Neural progenitor cell (in vitro differentiated cells): ENCODE measurements around the gene YOD1. TPM values are rescaled to one million over a fixed set of nuclear protein-coding genes. Genes with fewer than 3 reads are reported as not detected.

Source experiments
- DNase-seq: peaks from one replicate; pipeline ENCODE4 v3.0.0-alpha.2; 2016; ENCODE audit warnings: low spot score
- H2AFZ ChIP-seq: fragments of 200-600 bp; sonication (generic); replicated peaks from 2 replicates; pipeline ENCODE4 v1.6.1; 2016; ENCODE audit warnings: antibody characterized with exemption
- H3F3A ChIP-seq: fragments of 200-600 bp; sonication (generic); 2 replicates; pipeline ENCODE4 v1.6.1; 2016; ENCODE audit warnings: antibody characterized with exemption, low read depth
- H3K27ac ChIP-seq: fragments of 200-600 bp; sonication (generic); 2 replicates; pipeline ENCODE4 v1.5.1; 2016; ENCODE audit warnings: mild to moderate bottlenecking
- H3K27me3 ChIP-seq: fragments of 200-600 bp; sonication (generic); 2 replicates; pipeline ENCODE4 v1.6.1; 2016; ENCODE audit warnings: mild to moderate bottlenecking, moderate library complexity
- H3K36me3 ChIP-seq: fragments of 200-600 bp; sonication (generic); 2 replicates; pipeline ENCODE4 v1.5.1; 2016
- H3K4me1 ChIP-seq: fragments of 200-600 bp; sonication (generic); 2 replicates; pipeline ENCODE4 v1.6.1; 2016; ENCODE audit warnings: mixed run types
- H3K4me2 ChIP-seq: fragments of 200-600 bp; sonication (generic); 2 replicates; pipeline ENCODE4 v1.6.1; 2016
- H3K4me3 ChIP-seq: fragments of 200-600 bp; sonication (generic); 2 replicates; pipeline ENCODE4 v1.5.1; 2016
- H3K79me2 ChIP-seq: fragments of 200-600 bp; sonication (generic); 2 replicates; pipeline ENCODE4 v1.6.1; 2016; ENCODE audit warnings: low read depth
- H3K9ac ChIP-seq: fragments of 200-600 bp; sonication (generic); 2 replicates; pipeline ENCODE4 v1.6.1; 2016
- H3K9me3 ChIP-seq: fragments of 200-600 bp; sonication (generic); 2 replicates; pipeline ENCODE4 v1.5.1; 2016; ENCODE audit warnings: low read depth
- H4K20me1 ChIP-seq: fragments of 200-600 bp; sonication (generic); 2 replicates; pipeline ENCODE4 v1.6.1; 2016; ENCODE audit warnings: low read depth
- H3K27ac Mint-ChIP-seq: 3 replicates; pipeline ENCODE4 v1.8.0; 2021; ENCODE audit warnings: mixed read lengths
- H3K27me3 Mint-ChIP-seq: 2 replicates; pipeline ENCODE4 v1.8.0; 2022; ENCODE audit warnings: low read depth, mild to moderate bottlenecking, inconsistent platforms, moderate library complexity, mixed read lengths; ENCODE audit not compliant: insufficient read depth
- H3K36me3 Mint-ChIP-seq: 3 replicates; pipeline ENCODE4 v1.8.0; 2021; ENCODE audit warnings: mixed read lengths
- H3K4me1 Mint-ChIP-seq: 3 replicates; pipeline ENCODE4 v1.8.0; 2021; ENCODE audit warnings: mixed read lengths
- H3K4me3 Mint-ChIP-seq: 3 replicates; pipeline ENCODE4 v1.8.0; 2021; ENCODE audit warnings: mild to moderate bottlenecking, moderate library complexity, mixed read lengths
- H3K9me3 Mint-ChIP-seq: 3 replicates; pipeline ENCODE4 v1.8.0; 2020; ENCODE audit warnings: mixed read lengths
- CTCF ChIP-seq: fragments of 200-600 bp; sonication (generic); IDR thresholded peaks from 2 replicates; pipeline ENCODE4 v1.5.1; 2017; ENCODE audit warnings: antibody characterized with exemption, mild to moderate bottlenecking
- EZH2 ChIP-seq: fragments of 200-600 bp; sonication (generic); IDR thresholded peaks from 2 replicates; pipeline ENCODE4 v1.6.1; 2017; ENCODE audit warnings: antibody characterized with exemption, mild to moderate bottlenecking, moderate library complexity
- EZH2phosphoT487 ChIP-seq: fragments of 200-600 bp; sonication (generic); IDR thresholded peaks from 2 replicates; pipeline ENCODE4 v1.6.1; 2017; ENCODE audit warnings: antibody characterized with exemption
- total RNA-seq: library from RNA; depleted of rRNA; stranded (reverse); fragments of >200 nt; gene quantifications from 2 replicates; pipeline ENCODE4 v1.2.3, GENCODE V29; 2015; ENCODE audit warnings: low replicate concordance

The YOD1 gene
- total RNA-seq, 1 donor from 2014 or later: 27.0 TPM

GRCh38 chr1:207084232-207084631 lies 33.2 kb upstream of the YOD1 start:
- H2AFZ ChIP-seq: no peak overlapping the region
- H3K4me3 ChIP-seq: no peak overlapping the region
- H3K36me3 Mint-ChIP-seq: no peaks in the 10 kb centered on the region
- no peaks in the 10 kb centered on the region for H4K20me1 ChIP-seq
- H3K9ac ChIP-seq: no peak overlapping the region
- H3K27me3 Mint-ChIP-seq: no peaks in the 10 kb centered on the region
- H3K9me3 Mint-ChIP-seq: no peaks in the 10 kb centered on the region
- no peaks in the 10 kb centered on the region for H3K9me3 ChIP-seq
- H3K27ac ChIP-seq: no peak overlapping the region
- no peaks in the 10 kb centered on the region for H3K36me3 ChIP-seq
- peaks cover 2% of the 10 kb centered on the region for H3K4me1 Mint-ChIP-seq
- no peaks in the 10 kb centered on the region for H3K79me2 ChIP-seq
- DNase-seq: no peak
- H3F3A ChIP-seq: no peaks in the 10 kb centered on the region
- no peaks in the 10 kb centered on the region for H3K27me3 ChIP-seq
- no peak for TF ChIP-seq CTCF
- TF ChIP-seq EZH2phosphoT487: no peak
- no peak for TF ChIP-seq EZH2
- H3K4me3 Mint-ChIP-seq: no peak overlapping the region
- H3K27ac Mint-ChIP-seq: no peak overlapping the region
- H3K4me2 ChIP-seq: no peak overlapping the region
- no peaks in the 10 kb centered on the region for H3K4me1 ChIP-seq

- H3K27me3 ChIP-seq: no peaks in the 10 kb centered on the region
- H4K20me1 ChIP-seq: no peaks in the 10 kb centered on the region
- Mint-ChIP-seq H3K4me3 (no peak overlapping the region), H3K27me3 (peaks cover 2% of the 10 kb centered on the region), H3K9me3 (no peaks in the 10 kb centered on the region), H3K27ac (no peak overlapping the region), H3K36me3 (no peaks in the 10 kb centered on the region), H3K4me1 (peaks cover 4% of the 10 kb centered on the region)
- H3K4me3 ChIP-seq: no peak overlapping the region
- no peak overlapping the region for H3K9ac ChIP-seq
- no peak overlapping the region for H2AFZ ChIP-seq
- H3K79me2 ChIP-seq: no peaks in the 10 kb centered on the region
- DNase-seq: no peak
- H3K27ac ChIP-seq: no peak overlapping the region
- H3F3A ChIP-seq: no peaks in the 10 kb centered on the region
- TF ChIP-seq EZH2phosphoT487 (no peak), EZH2 (no peak), CTCF (no peak)
- H3K9me3 ChIP-seq: no peaks in the 10 kb centered on the region
- H3K4me2 ChIP-seq: no peak overlapping the region
- H3K4me1 ChIP-seq: no peaks in the 10 kb centered on the region
- no peaks in the 10 kb centered on the region for H3K36me3 ChIP-seq
Measured at GRCh38 chr1:207081806-207082205, 30.8 kb upstream of the YOD1 start.

GRCh38 chr1:207081088-207081487 lies 30.1 kb upstream of the YOD1 start:
- H3K36me3 ChIP-seq: no peaks in the 10 kb centered on the region
- H3K9me3 ChIP-seq: no peaks in the 10 kb centered on the region
- H3K4me2 ChIP-seq: no peak overlapping the region
- H3K27ac ChIP-seq: no peak overlapping the region
- H4K20me1 ChIP-seq: no peaks in the 10 kb centered on the region
- TF ChIP-seq EZH2phosphoT487 (no peak), CTCF (no peak), EZH2 (no peak)
- DNase-seq: no peak
- Mint-ChIP-seq H3K27me3 (peaks cover 2% of the 10 kb centered on the region), H3K9me3 (no peaks in the 10 kb centered on the region), H3K4me1 (peaks cover 4% of the 10 kb centered on the region), H3K4me3 (no peak overlapping the region), H3K27ac (no peak overlapping the region), H3K36me3 (no peaks in the 10 kb centered on the region)
- no peaks in the 10 kb centered on the region for H3K4me1 ChIP-seq
- no peaks in the 10 kb centered on the region for H3F3A ChIP-seq
- H3K27me3 ChIP-seq: no peaks in the 10 kb centered on the region
- no peak overlapping the region for H3K4me3 ChIP-seq
- H2AFZ ChIP-seq: no peak overlapping the region
- no peaks in the 10 kb centered on the region for H3K79me2 ChIP-seq
- H3K9ac ChIP-seq: no peak overlapping the region
